OCI-LY3 (cell line): ENCODE results near the gene NHS.

Experiments
- CTCF ChIP-seq: fragments of 200-600, 300-600 bp; sonication (generic); IDR thresholded peaks from 2 replicates; pipeline ENCODE4 v1.5.1; 2014; ENCODE audit warnings: antibody characterized with exemption, low read length, low read depth
- EZH2phosphoT487 ChIP-seq: fragments of 200-600 bp; shearing (Covaris generic); IDR thresholded peaks from 2 replicates; pipeline ENCODE4 v1.6.1; 2018; ENCODE audit warnings: antibody characterized with exemption, mixed run types, low read depth

GRCh38 chrX:17629519-17629918 is 254.5 kb downstream of the NHS start:
- TF ChIP-seq EZH2phosphoT487: no peak
- no peak for TF ChIP-seq CTCF
